Mesothelial cell of epicardium (in vitro differentiated cells): ENCODE results near the gene SIX6. TPM values are rescaled to one million over a fixed set of nuclear protein-coding genes. Genes with fewer than 3 reads are reported as not detected.

ENCODE experiments used
- DNase-seq, 2 experiments: peaks; one replicate each; pipeline ENCODE4 v3.0.0; 2021; ENCODE audit warnings: low spot score in 2 of 2; ENCODE audit not compliant: unreplicated experiment in 2 of 2
- H3K27ac Mint-ChIP-seq: 2 replicates; pipeline ENCODE4 v1.8.0; 2021; ENCODE audit warnings: mixed read lengths
- H3K27me3 Mint-ChIP-seq: 2 replicates; pipeline ENCODE4 v1.8.0; 2021; ENCODE audit warnings: low read depth, mixed read lengths
- H3K36me3 Mint-ChIP-seq: 2 replicates; pipeline ENCODE4 v1.8.0; 2021; ENCODE audit warnings: mixed read lengths
- H3K4me1 Mint-ChIP-seq: 2 replicates; pipeline ENCODE4 v1.8.0; 2021; ENCODE audit warnings: mixed read lengths
- H3K4me3 Mint-ChIP-seq: 2 replicates; pipeline ENCODE4 v1.8.0; 2021; ENCODE audit warnings: mild to moderate bottlenecking, moderate library complexity, mixed read lengths
- H3K9me3 Mint-ChIP-seq: 2 replicates; pipeline ENCODE4 v1.8.0; 2021; ENCODE audit warnings: mixed read lengths
- CTCF ChIP-seq: fragments of 200-600 bp; sonication (generic); IDR thresholded peaks from one replicate; pipeline ENCODE4 v1.5.0; 2021; ENCODE audit warnings: antibody characterized with exemption; ENCODE audit not compliant: unreplicated experiment
- total RNA-seq: library from RNA; stranded (reverse); gene quantifications from 3 replicates; pipeline ENCODE4 v1.2.1, GENCODE V29; 2021

SIX6 gene
- total RNA-seq, 1 donor from 2014 or later = not detected

GRCh38 chr14:60506462-60506984 is 2.4 kb upstream of the SIX6 start:
- no peak for TF ChIP-seq CTCF
- Mint-ChIP-seq H3K36me3 (no peaks in the 10 kb centered on the region), H3K4me1 (peaks cover 3% of the 10 kb centered on the region), H3K4me3 (no peak overlapping the region), H3K27me3 (peaks cover 100% of the 10 kb centered on the region), H3K9me3 (no peaks in the 10 kb centered on the region), H3K27ac (no peak overlapping the region)
- DNase-seq = no peak

GRCh38 chr14:60506985-60507829 is 1.7 kb upstream of the SIX6 start:
- Mint-ChIP-seq H3K36me3 (no peaks in the 10 kb centered on the region), H3K4me1 (peaks cover 3% of the 10 kb centered on the region), H3K4me3 (no peak overlapping the region), H3K27ac (no peak overlapping the region), H3K9me3 (no peaks in the 10 kb centered on the region), H3K27me3 (peaks cover 100% of the 10 kb centered on the region)
- DNase-seq = no peak
- no peak for TF ChIP-seq CTCF

GRCh38 chr14:60508363-60508706 is 611 bp upstream of the SIX6 start:
- no peak overlapping the region for H3K4me3 Mint-ChIP-seq
- no peaks in the 10 kb centered on the region for H3K36me3 Mint-ChIP-seq
- no peak overlapping the region for H3K27ac Mint-ChIP-seq
- peaks cover 100% of the 10 kb centered on the region for H3K27me3 Mint-ChIP-seq
- peaks cover 3% of the 10 kb centered on the region for H3K4me1 Mint-ChIP-seq
- no peak for TF ChIP-seq CTCF
- H3K9me3 Mint-ChIP-seq = no peaks in the 10 kb centered on the region
- DNase-seq = no peak

GRCh38 chr14:60509438-60510253 is 700 bp downstream of the SIX6 start:
- H3K36me3 Mint-ChIP-seq = no peaks in the 10 kb centered on the region
- H3K9me3 Mint-ChIP-seq = no peaks in the 10 kb centered on the region
- TF ChIP-seq CTCF = no peak
- peaks cover 100% of the 10 kb centered on the region for H3K27me3 Mint-ChIP-seq
- no peak overlapping the region for H3K27ac Mint-ChIP-seq
- H3K4me1 Mint-ChIP-seq = peaks cover 3% of the 10 kb centered on the region
- no peak overlapping the region for H3K4me3 Mint-ChIP-seq
- DNase-seq = no peak

GRCh38 chr14:60510254-60510950 is 1.5 kb downstream of the SIX6 start:
- Mint-ChIP-seq H3K36me3 (no peaks in the 10 kb centered on the region), H3K9me3 (no peaks in the 10 kb centered on the region), H3K27me3 (peaks cover 99% of the 10 kb centered on the region), H3K27ac (no peak overlapping the region), H3K4me3 (no peak overlapping the region), H3K4me1 (peaks cover 3% of the 10 kb centered on the region)
- no peak for TF ChIP-seq CTCF
- no peak for DNase-seq
